ENCODE measurements around the gene NUAK1.

GRCh38 chr12:106115440-106115839 lies 23.3 kb downstream of the NUAK1 start:
- no peak for TF ChIP-seq REST (IDR thresholded peaks at IDR 0.05; ENCODE audit: borderline replicate concordance)
- no peak for TF ChIP-seq TAF1 (IDR thresholded peaks at IDR 0.05; ENCODE audit: low read depth)
- TF ChIP-seq EP300 (conservative IDR thresholded peaks at IDR 0.05; ENCODE audit: poor library complexity, severe bottlenecking): no peak
- TF ChIP-seq CTCF (IDR thresholded peaks at IDR 0.05; ENCODE audit: poor library complexity, severe bottlenecking): no peak
- TF ChIP-seq RAD21 (conservative IDR thresholded peaks at IDR 0.05): no peak
